DMS114 treated with DMSO at 0.1 percent for 48 hours (cell line): Measurements from ENCODE around the gene THSD7B.

ENCODE experiments used
- DNase-seq: peaks from one replicate; lab custom pipeline; 2025; ENCODE audit not compliant: unreplicated experiment; lab: John Stamatoyannopoulos, UW

The THSD7B gene

GRCh38 chr2:137151731-137152130, 386.4 kb downstream of the THSD7B start:
- no peak for DNase-seq

GRCh38 chr2:137154946-137155345, 389.6 kb downstream of the THSD7B start:
- no peak for DNase-seq

- no peak for DNase-seq
Observed at GRCh38 chr2:137155356-137156104, 390.2 kb downstream of the THSD7B start.

- DNase-seq, result no peak
Observed at GRCh38 chr2:137156221-137156844, 391.0 kb downstream of the THSD7B start.

- DNase-seq, result no peak
Observed at GRCh38 chr2:137157851-137158250, 392.5 kb downstream of the THSD7B start.

- no peak for DNase-seq
Observed at GRCh38 chr2:137161250-137161649, 395.9 kb downstream of the THSD7B start.

GRCh38 chr2:137165968-137166367, 400.6 kb downstream of the THSD7B start:
- no peak for DNase-seq

GRCh38 chr2:137167651-137168050, 402.3 kb downstream of the THSD7B start:
- no peak for DNase-seq

- no peak for DNase-seq
Observed at GRCh38 chr2:137168552-137168951, 403.2 kb downstream of the THSD7B start.

GRCh38 chr2:137172162-137172561, 406.8 kb downstream of the THSD7B start:
- no peak for DNase-seq

GRCh38 chr2:137173463-137173862, 408.1 kb downstream of the THSD7B start:
- no peak for DNase-seq

- DNase-seq, result no peak
Observed at GRCh38 chr2:137175246-137175645, 409.9 kb downstream of the THSD7B start.

- DNase-seq, result no peak
Observed at GRCh38 chr2:137178951-137179377, 413.6 kb downstream of the THSD7B start.

GRCh38 chr2:137179542-137179941, 414.2 kb downstream of the THSD7B start:
- DNase-seq, result no peak

- DNase-seq, result no peak
Observed at GRCh38 chr2:137180012-137180411, 414.7 kb downstream of the THSD7B start.

GRCh38 chr2:137181370-137181769, 416.0 kb downstream of the THSD7B start:
- DNase-seq, result no peak

GRCh38 chr2:137182071-137182470, 416.7 kb downstream of the THSD7B start:
- no peak for DNase-seq

- no peak for DNase-seq
Observed at GRCh38 chr2:137183206-137183898, 418.0 kb downstream of the THSD7B start.

- DNase-seq, result no peak
Observed at GRCh38 chr2:137185378-137186078, 420.2 kb downstream of the THSD7B start.

GRCh38 chr2:137187216-137187615, 421.9 kb downstream of the THSD7B start:
- DNase-seq, result no peak

GRCh38 chr2:137190411-137191195, 425.3 kb downstream of the THSD7B start:
- no peak for DNase-seq
